GM18508 (cell line): ENCODE data around the gene FARS2.

ENCODE experiments used
- ATAC-seq: cut with Tn5 transposase; IDR thresholded peaks from one replicate; pipeline ENCODE4 v1.9.1; 2021; ENCODE audit warnings: moderate number of reproducible peaks; ENCODE audit not compliant: insufficient read depth, unreplicated experiment

The FARS2 gene

DNA sequence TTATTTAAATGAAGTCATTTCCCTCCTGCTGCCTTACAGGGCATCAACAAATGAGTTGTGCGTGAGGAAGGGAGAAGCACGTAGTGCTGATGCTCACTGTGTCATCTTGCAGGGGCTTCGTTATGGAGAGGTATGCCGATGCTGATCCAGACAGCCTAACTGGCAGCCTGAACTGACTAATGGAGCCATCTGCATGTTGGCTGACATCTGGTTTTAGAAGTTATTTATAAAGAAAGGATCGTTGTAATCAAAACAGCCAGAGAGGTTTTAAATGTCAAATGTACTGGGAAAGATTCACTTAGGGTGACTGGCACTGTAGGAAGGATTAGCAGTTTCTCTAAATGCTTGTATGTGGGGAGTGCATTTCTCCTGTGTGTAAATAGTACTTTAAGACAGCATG, 54.6 kb downstream of the FARS2 start:
- no peak for ATAC-seq

- no peak for ATAC-seq
Observed at GRCh38 chr6:5316951-5317350, 55.6 kb downstream of the FARS2 start.

GRCh38 chr6:5318617-5319272, 57.4 kb downstream of the FARS2 start:
- ATAC-seq = no peak

GRCh38 chr6:5323979-5324378, 62.7 kb downstream of the FARS2 start:
- no peak for ATAC-seq

DNA sequence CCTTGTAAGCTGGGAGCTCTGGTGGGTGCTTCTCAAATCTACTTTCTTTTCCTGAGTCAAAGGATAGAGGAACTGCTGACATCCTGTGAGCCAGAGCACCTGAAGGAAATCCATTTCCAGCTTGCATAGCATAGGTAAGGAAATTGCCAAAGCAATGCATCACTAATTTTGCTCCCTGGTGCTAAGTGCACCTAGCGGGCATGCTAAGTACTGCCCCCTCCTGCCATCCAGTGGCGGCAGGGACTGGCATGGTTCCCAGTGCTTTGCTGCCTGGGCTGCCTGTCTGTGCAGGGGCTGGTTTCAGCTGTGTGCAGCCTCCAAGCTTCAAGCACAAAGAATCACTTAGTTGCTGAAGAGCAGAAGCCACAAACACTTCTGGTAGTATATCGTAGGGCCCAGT, 63.9 kb downstream of the FARS2 start:
- no peak for ATAC-seq

- ATAC-seq = no peak
Observed at GRCh38 chr6:5326022-5326641, 64.8 kb downstream of the FARS2 start.

GRCh38 chr6:5328800-5329199, 67.5 kb downstream of the FARS2 start:
- no peak for ATAC-seq

GRCh38 chr6:5331845-5332442, 70.6 kb downstream of the FARS2 start:
- ATAC-seq = no peak

- ATAC-seq = no peak
Observed at GRCh38 chr6:5333658-5334057, 72.3 kb downstream of the FARS2 start.

DNA sequence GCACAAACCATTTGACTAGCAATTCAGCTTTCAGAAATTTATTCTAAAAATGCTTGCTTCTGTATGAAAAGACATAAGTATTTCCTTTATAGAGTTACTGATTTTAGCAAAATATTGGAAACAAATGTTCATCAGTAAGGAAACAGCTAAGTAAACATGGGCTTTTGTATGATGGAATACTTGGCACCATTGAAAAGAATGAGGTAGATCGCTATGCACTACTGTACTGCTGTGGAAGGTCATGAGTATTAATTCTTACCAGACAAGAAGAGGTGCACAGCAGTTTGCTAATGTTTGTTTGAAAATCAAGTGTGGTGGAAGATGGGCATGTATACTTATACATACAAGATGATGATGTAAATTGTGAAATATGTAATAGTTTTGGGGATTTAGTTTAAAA, 73.0 kb downstream of the FARS2 start:
- ATAC-seq = no peak

DNA sequence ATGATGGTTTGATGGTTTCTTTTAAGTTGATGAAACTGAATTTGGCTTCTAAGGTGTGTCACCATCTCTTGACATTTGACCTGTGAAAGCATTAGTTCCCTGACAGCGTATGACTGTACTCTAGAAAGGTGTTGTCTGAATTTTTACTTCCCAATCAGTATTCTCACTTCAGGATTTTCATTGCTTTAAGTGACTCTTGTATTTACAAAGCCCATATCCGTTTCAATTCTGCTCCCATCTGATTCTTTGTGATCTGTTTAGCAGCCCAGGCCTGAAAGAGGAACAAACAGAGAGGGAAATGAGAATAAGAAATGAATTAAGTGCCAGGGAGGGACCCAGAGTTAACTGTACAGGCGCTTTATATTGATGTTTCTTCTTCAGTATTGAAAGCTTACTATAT, 73.7 kb downstream of the FARS2 start:
- no peak for ATAC-seq

DNA sequence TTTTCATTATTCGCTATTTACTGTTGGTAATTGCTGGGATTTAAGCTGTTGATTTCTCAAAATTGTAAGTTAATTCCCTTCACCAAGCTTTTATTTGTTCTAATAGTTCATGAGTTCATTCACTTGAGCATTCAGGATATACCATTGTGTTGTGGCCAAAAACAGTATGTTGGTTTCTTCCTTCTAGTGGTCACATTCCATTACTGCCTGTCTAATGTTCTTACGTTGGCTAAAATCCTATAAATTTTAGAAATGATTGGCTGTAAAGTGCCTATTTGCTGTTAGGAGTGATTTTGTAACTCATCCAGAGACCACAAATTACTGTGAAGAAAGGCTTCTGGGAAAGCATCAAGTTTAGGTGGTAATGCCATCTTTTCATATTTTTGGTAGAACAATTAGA, 76.3 kb downstream of the FARS2 start:
- ATAC-seq = no peak

GRCh38 chr6:5338177-5338960, 77.1 kb downstream of the FARS2 start:
- ATAC-seq = no peak

- no peak for ATAC-seq
Observed at GRCh38 chr6:5339786-5340185, 78.5 kb downstream of the FARS2 start.

DNA sequence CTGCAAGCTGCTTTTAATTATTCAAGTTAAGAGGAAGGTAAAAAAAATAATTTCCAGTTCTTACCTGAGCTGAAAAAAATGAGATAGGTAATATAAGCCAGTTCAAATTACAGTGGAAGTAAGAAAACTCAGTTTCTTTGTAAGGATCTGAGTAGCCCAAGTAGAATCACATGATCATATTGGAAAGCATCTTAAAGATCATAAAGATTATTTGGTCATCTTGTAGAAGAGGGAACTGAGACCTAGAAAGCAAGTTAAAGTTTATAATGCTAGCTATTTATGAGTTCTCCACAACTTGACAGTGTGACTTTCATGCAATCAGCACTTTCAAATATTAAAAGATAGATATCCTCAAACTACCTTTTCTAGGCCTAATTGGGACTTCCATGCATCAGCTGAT, 80.5 kb downstream of the FARS2 start:
- no peak for ATAC-seq

DNA sequence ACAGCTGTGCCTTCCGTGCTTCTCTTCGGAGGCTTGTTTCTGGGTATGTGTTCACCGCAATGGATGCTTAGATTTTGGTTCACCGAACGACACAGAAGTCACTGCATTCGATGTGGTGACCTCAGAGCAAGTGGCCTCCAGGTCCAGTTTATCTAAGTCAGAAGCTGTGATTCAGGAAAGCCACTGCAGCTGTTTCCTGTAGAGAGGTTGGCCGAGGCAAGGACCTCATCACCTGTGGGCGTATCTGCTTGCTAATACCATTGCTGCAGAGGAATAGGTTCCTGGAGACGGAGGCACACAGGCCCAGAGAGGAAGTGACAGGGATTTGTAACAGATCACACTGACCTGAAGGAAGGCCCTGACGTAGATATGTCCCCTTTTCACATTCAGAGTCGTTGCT, 82.7 kb downstream of the FARS2 start:
- no peak for ATAC-seq

GRCh38 chr6:5345324-5345723, 84.0 kb downstream of the FARS2 start:
- no peak for ATAC-seq

GRCh38 chr6:5351552-5352210, 90.4 kb downstream of the FARS2 start:
- ATAC-seq = no peak

DNA sequence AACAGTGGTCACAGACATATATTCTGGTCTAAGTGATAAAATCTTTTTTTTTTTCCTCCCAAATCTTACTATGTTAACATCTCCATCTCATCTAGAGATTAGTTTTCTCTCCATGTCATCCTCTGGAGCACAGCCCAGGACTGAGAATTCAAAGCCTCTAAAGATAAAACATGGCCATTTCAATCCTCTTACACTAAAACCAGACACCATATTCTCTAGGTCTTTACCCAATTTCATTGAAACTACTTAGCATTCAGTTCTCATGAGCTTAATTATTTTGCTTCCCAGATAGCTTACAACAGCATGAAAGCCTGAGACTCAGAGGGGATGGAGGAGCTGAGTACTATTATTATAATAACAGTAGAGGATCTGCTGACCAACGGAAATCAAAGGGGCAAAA, 92.7 kb downstream of the FARS2 start:
- no peak for ATAC-seq

- no peak for ATAC-seq
Observed at GRCh38 chr6:5357486-5357885, 96.2 kb downstream of the FARS2 start.

GRCh38 chr6:5359417-5359816, 98.1 kb downstream of the FARS2 start:
- ATAC-seq = no peak
